Tibial artery (tissue), 4 donors: ENCODE measurements around the gene CPNE4.

Experiments
- DNase-seq, 2 donors: peaks; one replicate each; pipeline ENCODE4 v3.0.0-alpha.2; 2019
- H3K27ac ChIP-seq, 2 donors: fragments of 200-600 bp; sonication (generic) in 1 of 2; 1 replicate in 1 of 2; 2 replicates in 1 of 2; pipeline ENCODE4 v1.5.1; 2018 to 2019; ENCODE audit warnings: mild to moderate bottlenecking in 1 of 2
- H3K27me3 ChIP-seq, 2 donors: fragments of 200-600 bp; sonication (generic) in 1 of 2; one replicate each; pipeline versions ENCODE4 v1.5.1 to v1.6.0; 2016 to 2019
- H3K36me3 ChIP-seq, 3 donors: fragments of 200-600 bp; sonication (generic) in 2 of 3; one replicate each; pipeline ENCODE4 v1.5.1; 2016 to 2019; ENCODE audit warnings: mild to moderate bottlenecking in 2 of 3
- H3K4me1 ChIP-seq, 4 donors: fragments of 200-600 bp; sonication (generic) in 2 of 4; 1 replicate in 3 of 4; 2 replicates in 1 of 4; pipeline ENCODE4 v1.5.1; 2016 to 2019
- H3K4me3 ChIP-seq, 2 donors: fragments of 200-600 bp; sonication (generic) in 1 of 2; 1 replicate in 1 of 2; 2 replicates in 1 of 2; pipeline ENCODE4 v1.5.1; 2018 to 2019; ENCODE audit warnings: mild to moderate bottlenecking in 2 of 2
- H3K9me3 ChIP-seq, 3 donors: fragments of 200-600 bp; sonication (generic) in 1 of 3; one replicate each; pipeline ENCODE4 v1.5.1; 2016 to 2019
- intact Hi-C: fragments of 100-400 bp; cut with DNase I; formaldehyde crosslinking; loops from one replicate; pipeline ENCODE4 v1.15.0; 2023; ENCODE audit warnings: low total_unique reads
- TF ChIP-seq, protein P1 (sequence below), 2 experiments: fragments of 200-600 bp in 1 of 2; fragments of 450-650 bp in 1 of 2; IDR thresholded peaks; one replicate each; pipeline ENCODE4 v1.5.1; 2017 to 2019; ENCODE audit warnings: antibody characterized with exemption in 2 of 2, mild to moderate bottlenecking in 1 of 2, moderate library complexity in 1 of 2

The CPNE4 gene

DNA sequence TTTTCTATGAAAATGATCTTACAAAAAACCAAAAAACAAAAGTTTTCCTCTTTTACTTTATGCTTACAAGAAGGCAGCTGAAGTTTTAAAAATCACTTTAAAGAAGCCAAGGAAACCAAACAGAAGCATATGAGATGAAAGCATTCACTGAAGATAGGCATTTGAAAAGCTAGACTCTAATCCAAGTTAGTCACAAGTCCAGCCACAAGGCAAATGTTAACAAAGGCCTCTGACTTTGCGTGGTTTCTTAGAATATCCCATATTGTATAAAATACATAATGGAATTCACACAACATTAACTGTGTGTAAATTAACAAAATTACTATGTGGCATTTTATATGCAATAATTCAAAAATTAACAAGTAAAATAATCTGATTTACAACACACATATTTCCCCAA lies 549.7 kb downstream of the CPNE4 start:
- Histone ChIP-seq H3K27me3 (no peaks in the 10 kb centered on the region), H3K27ac (no peak overlapping the region), H3K9me3 (no peaks in the 10 kb centered on the region), H3K4me1 (no peaks in the 10 kb centered on the region), H3K36me3 (peaks cover 38 to 45% (median 39%) of the 10 kb centered on the region in 3 donors), H3K4me3 (no peak overlapping the region)
- DNase-seq, result no peak
- intact Hi-C loops, result no loop called here
- TF ChIP-seq, protein P1, sequence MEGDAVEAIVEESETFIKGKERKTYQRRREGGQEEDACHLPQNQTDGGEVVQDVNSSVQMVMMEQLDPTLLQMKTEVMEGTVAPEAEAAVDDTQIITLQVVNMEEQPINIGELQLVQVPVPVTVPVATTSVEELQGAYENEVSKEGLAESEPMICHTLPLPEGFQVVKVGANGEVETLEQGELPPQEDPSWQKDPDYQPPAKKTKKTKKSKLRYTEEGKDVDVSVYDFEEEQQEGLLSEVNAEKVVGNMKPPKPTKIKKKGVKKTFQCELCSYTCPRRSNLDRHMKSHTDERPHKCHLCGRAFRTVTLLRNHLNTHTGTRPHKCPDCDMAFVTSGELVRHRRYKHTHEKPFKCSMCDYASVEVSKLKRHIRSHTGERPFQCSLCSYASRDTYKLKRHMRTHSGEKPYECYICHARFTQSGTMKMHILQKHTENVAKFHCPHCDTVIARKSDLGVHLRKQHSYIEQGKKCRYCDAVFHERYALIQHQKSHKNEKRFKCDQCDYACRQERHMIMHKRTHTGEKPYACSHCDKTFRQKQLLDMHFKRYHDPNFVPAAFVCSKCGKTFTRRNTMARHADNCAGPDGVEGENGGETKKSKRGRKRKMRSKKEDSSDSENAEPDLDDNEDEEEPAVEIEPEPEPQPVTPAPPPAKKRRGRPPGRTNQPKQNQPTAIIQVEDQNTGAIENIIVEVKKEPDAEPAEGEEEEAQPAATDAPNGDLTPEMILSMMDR (IDR thresholded peaks at IDR 0.05), result no peak

DNA sequence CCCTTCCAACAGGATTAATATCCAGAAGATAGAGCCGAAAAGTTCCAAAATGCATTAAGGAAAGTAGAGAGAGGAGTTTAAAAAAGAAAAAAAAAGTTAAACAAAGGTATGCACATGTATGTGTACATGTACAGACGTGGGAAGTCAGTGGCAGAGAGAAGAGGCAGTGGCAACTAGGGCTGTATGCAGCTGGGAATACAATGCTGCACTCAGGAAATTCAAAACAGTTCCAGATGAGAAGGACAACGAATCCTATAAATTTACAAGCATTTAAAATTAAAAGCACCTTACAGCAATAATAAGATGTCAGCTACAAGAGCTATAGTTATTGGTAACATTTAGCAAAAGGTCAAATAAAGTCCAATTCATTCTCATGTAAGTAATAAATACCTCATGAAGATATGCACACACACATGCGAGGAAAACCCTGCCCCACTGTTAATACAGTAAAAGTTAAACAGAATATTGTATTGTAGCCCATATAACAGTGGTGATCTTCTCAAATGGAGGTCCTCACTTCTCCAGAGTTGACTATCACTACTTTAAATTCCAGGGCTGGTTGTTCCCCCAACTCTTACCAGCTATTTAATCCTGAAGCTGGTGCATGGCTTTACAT lies 550.2 kb downstream of the CPNE4 start:
- Histone ChIP-seq H3K36me3 (peaks cover 34 to 41% (median 40%) of the 10 kb centered on the region in 3 donors), H3K4me3 (no peak overlapping the region), H3K4me1 (no peaks in the 10 kb centered on the region), H3K27ac (no peak overlapping the region), H3K9me3 (no peaks in the 10 kb centered on the region), H3K27me3 (no peaks in the 10 kb centered on the region)
- intact Hi-C loops, result no loop called here
- TF ChIP-seq, protein P1 (IDR thresholded peaks at IDR 0.05), result no peak
- no peak for DNase-seq
